ENCODE results near the gene KCNQ4. TPM values are rescaled to one million over a fixed set of nuclear protein-coding genes. Genes with fewer than 3 reads are reported as not detected.

Gene KCNQ4
- total and polyA plus RNA-seq, 2 donors (not counting 3 experiments of a cell fraction or from before 2014, with no cell fraction given) = 0.06 to 0.07 TPM

DNA sequence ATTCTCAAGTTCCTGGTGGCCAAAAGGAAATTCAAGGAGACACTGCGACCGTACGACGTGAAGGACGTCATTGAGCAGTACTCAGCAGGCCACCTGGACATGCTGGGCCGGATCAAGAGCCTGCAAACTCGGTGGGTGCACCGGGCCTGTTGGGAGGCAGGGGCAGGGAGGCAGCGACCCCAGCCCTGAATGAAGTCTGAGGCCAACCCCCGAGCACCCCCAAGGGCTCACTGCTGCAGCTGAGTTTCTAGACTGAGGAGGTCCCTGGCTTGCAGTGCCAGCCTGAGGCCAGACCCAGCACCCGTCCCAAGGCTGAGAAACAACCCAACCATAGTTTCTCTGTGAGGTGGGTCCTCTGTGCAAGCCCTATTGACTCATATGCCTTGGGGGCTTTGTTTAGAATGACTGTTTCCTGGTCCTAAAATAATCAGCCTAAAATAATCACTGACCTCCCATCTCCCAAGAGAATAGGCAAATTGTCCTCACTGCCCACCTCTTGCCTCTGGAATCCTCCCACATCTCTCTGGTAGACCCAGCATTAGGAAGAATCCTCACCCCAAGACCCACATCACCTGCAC is 51.5 kb downstream of the KCNQ4 start:
- H3K9me3 ChIP-seq (replicated peaks; ENCODE audit: control insufficient read depth, insufficient read depth, low read length) = no peaks in the 10 kb centered on the region
- no peak overlapping the region for H3K27ac ChIP-seq (ENCODE audit: insufficient read depth, low read depth, low read length)
- DNase-seq (ENCODE audit: low read depth, low spot score) (no peak), FAIRE-seq (no peak)
- no peak overlapping the region for H3K4me2 ChIP-seq (ENCODE audit: insufficient read depth, low read length)
- H3K4me3 ChIP-seq (replicated peaks in 1 of 3; ENCODE audit: insufficient read depth in 1 of 3, low read depth in 1 of 3, low read length in 3 of 3) = no peak overlapping the region
- H3K9me1 ChIP-seq (replicated peaks; ENCODE audit: control insufficient read depth, extremely low read depth, insufficient read depth, low read length) = no peaks in the 10 kb centered on the region
- no peaks in the 10 kb centered on the region for H4K20me1 ChIP-seq (replicated peaks; ENCODE audit: control insufficient read depth, extremely low read depth, insufficient read depth, low read length)
- BruUV-seq (replicated peaks) = no TSS peak
- TF ChIP-seq EZH2 (IDR thresholded peaks at IDR 0.05; ENCODE audit: borderline replicate concordance, low read depth, low read length, severe bottlenecking) = no peak
- TF ChIP-seq FOS (IDR thresholded peaks at IDR 0.05; ENCODE audit: borderline replicate concordance, insufficient read depth, low read length) = no peak
- no peak for TF ChIP-seq POLR2AphosphoS5 (IDR thresholded peaks at IDR 0.05; ENCODE audit: insufficient read depth, low read depth, low read length)
- TF ChIP-seq MYC (IDR thresholded peaks at IDR 0.05; ENCODE audit: low read depth, low read length) = no peak
- no peak for TF ChIP-seq GATA2 (IDR thresholded peaks at IDR 0.05; ENCODE audit: insufficient read depth, insufficient read length, low read depth, low read length)
- TF ChIP-seq, protein P1, sequence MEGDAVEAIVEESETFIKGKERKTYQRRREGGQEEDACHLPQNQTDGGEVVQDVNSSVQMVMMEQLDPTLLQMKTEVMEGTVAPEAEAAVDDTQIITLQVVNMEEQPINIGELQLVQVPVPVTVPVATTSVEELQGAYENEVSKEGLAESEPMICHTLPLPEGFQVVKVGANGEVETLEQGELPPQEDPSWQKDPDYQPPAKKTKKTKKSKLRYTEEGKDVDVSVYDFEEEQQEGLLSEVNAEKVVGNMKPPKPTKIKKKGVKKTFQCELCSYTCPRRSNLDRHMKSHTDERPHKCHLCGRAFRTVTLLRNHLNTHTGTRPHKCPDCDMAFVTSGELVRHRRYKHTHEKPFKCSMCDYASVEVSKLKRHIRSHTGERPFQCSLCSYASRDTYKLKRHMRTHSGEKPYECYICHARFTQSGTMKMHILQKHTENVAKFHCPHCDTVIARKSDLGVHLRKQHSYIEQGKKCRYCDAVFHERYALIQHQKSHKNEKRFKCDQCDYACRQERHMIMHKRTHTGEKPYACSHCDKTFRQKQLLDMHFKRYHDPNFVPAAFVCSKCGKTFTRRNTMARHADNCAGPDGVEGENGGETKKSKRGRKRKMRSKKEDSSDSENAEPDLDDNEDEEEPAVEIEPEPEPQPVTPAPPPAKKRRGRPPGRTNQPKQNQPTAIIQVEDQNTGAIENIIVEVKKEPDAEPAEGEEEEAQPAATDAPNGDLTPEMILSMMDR (IDR thresholded peaks at IDR 0.05; ENCODE audit: extremely low read depth in 1 of 2, insufficient read depth in 1 of 2, low read depth in 1 of 2, low read length in 2 of 2) = no peak
- TF ChIP-seq, protein P2, sequence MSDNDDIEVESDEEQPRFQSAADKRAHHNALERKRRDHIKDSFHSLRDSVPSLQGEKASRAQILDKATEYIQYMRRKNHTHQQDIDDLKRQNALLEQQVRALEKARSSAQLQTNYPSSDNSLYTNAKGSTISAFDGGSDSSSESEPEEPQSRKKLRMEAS (IDR thresholded peaks at IDR 0.05; ENCODE audit: insufficient read depth, insufficient read length) = no peak
- no peak for TF ChIP-seq JUN (IDR thresholded peaks at IDR 0.05; ENCODE audit: borderline replicate concordance, insufficient read depth, insufficient read length, low read depth)
- TF ChIP-seq POLR2A (IDR thresholded peaks at IDR 0.05; ENCODE audit: low read depth, low read length) = no peak
- peaks cover 7 to 17% of the 10 kb centered on the region in 2 experiments for H3K27me3 ChIP-seq (ENCODE audit: control insufficient read depth in 2 of 2, insufficient read depth in 2 of 2, low read length in 2 of 2)
- dilution Hi-C loops (cut with MboI; ENCODE audit: extremely low pct_ligation_motif_present, low sequenced_read_pairs) = no loop called here
- ChIA-PET CTCF (no interaction called here), POLR2A (no interaction called here)
- no peak overlapping the region for H3K9ac ChIP-seq (replicated peaks; ENCODE audit: extremely low read depth, insufficient read depth, low read length)
- no peak overlapping the region for H2AFZ ChIP-seq (ENCODE audit: low read depth, low read length)
- intact Hi-C loops (cut with micrococcal nuclease) = no loop called here
- no peaks in the 10 kb centered on the region for H3K36me3 ChIP-seq (ENCODE audit: control insufficient read depth in 2 of 2, extremely low read depth in 1 of 2, insufficient read depth in 2 of 2, low read length in 2 of 2)
- H3K4me1 ChIP-seq (ENCODE audit: control insufficient read depth, extremely low read depth, insufficient read depth, low read length) = no peaks in the 10 kb centered on the region
- H3K79me2 ChIP-seq (ENCODE audit: control insufficient read depth, insufficient read depth, low read length) = no peaks in the 10 kb centered on the region
